Activated CD4-positive, alpha-beta memory T cell treated with anti-CD3 and anti-CD28 coated beads, Interleukin-2, amount 10 ng/mL, durations not matched to agents 7 days and 5 days (primary cell): ENCODE results near the gene SSTR5. TPM values are rescaled to one million over a fixed set of nuclear protein-coding genes. Genes with fewer than 3 reads are reported as not detected.
A peak's percentile ranks its signal among the peaks of the same experiment; 100 is the strongest.

ENCODE experiments used
- CTCF ChIA-PET: fragments of 350-600 bp; sonication (Branson Sonifier 250); formaldehyde crosslinking; loops from one replicate; lab custom pipeline; 2021; ENCODE audit warnings: antibody characterized with exemption, inconsistent platforms; lab: Charles Lee
- POLR2A ChIA-PET: fragments of 350-600 bp; sonication (Branson Sonifier 250); formaldehyde crosslinking; loops from one replicate; lab custom pipeline; 2021; ENCODE audit warnings: antibody characterized with exemption; lab: Charles Lee
- DNase-seq: peaks from one replicate; pipeline ENCODE4 v3.0.0-alpha.2; 2020
- H3K27ac Mint-ChIP-seq: one replicate; pipeline ENCODE4 v1.8.0; 2021; ENCODE audit warnings: mild to moderate bottlenecking, mixed read lengths
- H3K27me3 Mint-ChIP-seq: one replicate; pipeline ENCODE4 v1.8.0; 2021; ENCODE audit warnings: mixed read lengths
- H3K36me3 Mint-ChIP-seq: one replicate; pipeline ENCODE4 v1.8.0; 2021; ENCODE audit warnings: low read depth, mixed read lengths
- H3K4me1 Mint-ChIP-seq: one replicate; pipeline ENCODE4 v1.8.0; 2021; ENCODE audit warnings: mixed read lengths
- H3K4me3 Mint-ChIP-seq: one replicate; pipeline ENCODE4 v1.8.0; 2021; ENCODE audit warnings: mild to moderate bottlenecking, mixed read lengths
- H3K9me3 Mint-ChIP-seq: one replicate; pipeline ENCODE4 v1.8.0; 2021; ENCODE audit warnings: mixed read lengths
- total RNA-seq, 2 experiments: library from RNA; stranded (reverse); gene quantifications; one replicate each; pipeline ENCODE4 v1.2.3, GENCODE V29; 2021

Gene SSTR5
- total RNA-seq, 2 experiments from 2014 or later, result not detected

- no peaks in the 10 kb centered on the region for H3K9me3 Mint-ChIP-seq
- ChIA-PET POLR2A (no interaction called here), CTCF (no interaction called here)
- H3K4me1 Mint-ChIP-seq, result no peaks in the 10 kb centered on the region
- H3K4me3 Mint-ChIP-seq, result no peak overlapping the region
- H3K27ac Mint-ChIP-seq, result no peak overlapping the region
- H3K36me3 Mint-ChIP-seq, result no peaks in the 10 kb centered on the region
- peak; percentile 24 for DNase-seq
- H3K27me3 Mint-ChIP-seq, result no peaks in the 10 kb centered on the region
These were observed 33.5 kb downstream of the SSTR5 start for GRCh38 chr16:1105888-1106620.

GRCh38 chr16:1106659-1107058 lies 34.1 kb downstream of the SSTR5 start:
- Mint-ChIP-seq H3K4me1 (no peaks in the 10 kb centered on the region), H3K9me3 (no peaks in the 10 kb centered on the region), H3K4me3 (no peak overlapping the region), H3K27me3 (no peaks in the 10 kb centered on the region), H3K27ac (no peak overlapping the region), H3K36me3 (no peaks in the 10 kb centered on the region)
- no peak for DNase-seq
- POLR2A ChIA-PET, result no interaction called here
- CTCF ChIA-PET, result no interaction called here

- Mint-ChIP-seq H3K36me3 (no peaks in the 10 kb centered on the region), H3K27ac (no peak overlapping the region), H3K27me3 (no peaks in the 10 kb centered on the region), H3K4me1 (no peaks in the 10 kb centered on the region), H3K4me3 (no peak overlapping the region), H3K9me3 (no peaks in the 10 kb centered on the region)
- POLR2A ChIA-PET, result no interaction called here
- no peak for DNase-seq
- CTCF ChIA-PET, result no interaction called here
These were observed 34.6 kb downstream of the SSTR5 start for GRCh38 chr16:1107141-1107540.

GRCh38 chr16:1107731-1108130 lies 35.2 kb downstream of the SSTR5 start:
- Mint-ChIP-seq H3K4me1 (no peaks in the 10 kb centered on the region), H3K27me3 (no peaks in the 10 kb centered on the region), H3K36me3 (no peaks in the 10 kb centered on the region), H3K27ac (no peak overlapping the region), H3K4me3 (no peak overlapping the region), H3K9me3 (no peaks in the 10 kb centered on the region)
- ChIA-PET POLR2A (no interaction called here), CTCF (no interaction called here)
- DNase-seq, result no peak

GRCh38 chr16:1108299-1109252 lies 36.0 kb downstream of the SSTR5 start:
- no peaks in the 10 kb centered on the region for H3K27me3 Mint-ChIP-seq
- no peaks in the 10 kb centered on the region for H3K36me3 Mint-ChIP-seq
- POLR2A ChIA-PET, result no interaction called here
- CTCF ChIA-PET, result no interaction called here
- H3K9me3 Mint-ChIP-seq, result no peaks in the 10 kb centered on the region
- no peak overlapping the region for H3K27ac Mint-ChIP-seq
- no peaks in the 10 kb centered on the region for H3K4me1 Mint-ChIP-seq
- no peak for DNase-seq
- H3K4me3 Mint-ChIP-seq, result no peak overlapping the region

- ChIA-PET POLR2A (no interaction called here), CTCF (no interaction called here)
- Mint-ChIP-seq H3K9me3 (no peaks in the 10 kb centered on the region), H3K27ac (no peak overlapping the region), H3K4me3 (no peak overlapping the region), H3K36me3 (no peaks in the 10 kb centered on the region), H3K4me1 (no peaks in the 10 kb centered on the region), H3K27me3 (no peaks in the 10 kb centered on the region)
- DNase-seq, result no peak
These were observed 37.1 kb downstream of the SSTR5 start for GRCh38 chr16:1109648-1110047.

- Mint-ChIP-seq H3K27me3 (no peaks in the 10 kb centered on the region), H3K36me3 (no peaks in the 10 kb centered on the region), H3K9me3 (no peaks in the 10 kb centered on the region), H3K4me3 (no peak overlapping the region), H3K4me1 (no peaks in the 10 kb centered on the region), H3K27ac (no peak overlapping the region)
- CTCF ChIA-PET, result no interaction called here
- no peak for DNase-seq
- POLR2A ChIA-PET, result no interaction called here
These were observed 40.1 kb downstream of the SSTR5 start for GRCh38 chr16:1112506-1113184.

GRCh38 chr16:1113489-1113888 lies 40.9 kb downstream of the SSTR5 start:
- Mint-ChIP-seq H3K27me3 (no peaks in the 10 kb centered on the region), H3K4me1 (no peaks in the 10 kb centered on the region), H3K4me3 (no peak overlapping the region), H3K36me3 (no peaks in the 10 kb centered on the region), H3K27ac (no peak overlapping the region), H3K9me3 (no peaks in the 10 kb centered on the region)
- POLR2A ChIA-PET, result no interaction called here
- CTCF ChIA-PET, result no interaction called here
- no peak for DNase-seq

- Mint-ChIP-seq H3K4me3 (no peak overlapping the region), H3K9me3 (no peaks in the 10 kb centered on the region), H3K27ac (no peak overlapping the region), H3K36me3 (no peaks in the 10 kb centered on the region), H3K27me3 (no peaks in the 10 kb centered on the region), H3K4me1 (no peaks in the 10 kb centered on the region)
- DNase-seq, result no peak
- ChIA-PET CTCF (no interaction called here), POLR2A (no interaction called here)
These were observed 41.5 kb downstream of the SSTR5 start for GRCh38 chr16:1113889-1114526.

GRCh38 chr16:1116693-1117077 lies 44.1 kb downstream of the SSTR5 start:
- DNase-seq, result no peak
- Mint-ChIP-seq H3K9me3 (no peaks in the 10 kb centered on the region), H3K4me1 (no peaks in the 10 kb centered on the region), H3K4me3 (no peak overlapping the region), H3K36me3 (no peaks in the 10 kb centered on the region), H3K27ac (no peak overlapping the region), H3K27me3 (no peaks in the 10 kb centered on the region)
- ChIA-PET CTCF (interaction anchor here (0.5 kb wide), 1 partner anchor 1204 kb away, joined by 3 read pairs; no protein-coding TSS in a partner anchor), POLR2A (no interaction called here)

GRCh38 chr16:1117176-1117900 lies 44.8 kb downstream of the SSTR5 start:
- Mint-ChIP-seq H3K27me3 (no peaks in the 10 kb centered on the region), H3K4me1 (no peaks in the 10 kb centered on the region), H3K4me3 (no peak overlapping the region), H3K27ac (no peak overlapping the region), H3K9me3 (no peaks in the 10 kb centered on the region), H3K36me3 (no peaks in the 10 kb centered on the region)
- ChIA-PET POLR2A (no interaction called here), CTCF (no interaction called here)
- no peak for DNase-seq

GRCh38 chr16:1117926-1118325 lies 45.4 kb downstream of the SSTR5 start:
- no peaks in the 10 kb centered on the region for H3K36me3 Mint-ChIP-seq
- H3K4me3 Mint-ChIP-seq, result no peak overlapping the region
- H3K27ac Mint-ChIP-seq, result no peak overlapping the region
- CTCF ChIA-PET, result no interaction called here
- no peaks in the 10 kb centered on the region for H3K27me3 Mint-ChIP-seq
- no peak for DNase-seq
- POLR2A ChIA-PET, result no interaction called here
- no peaks in the 10 kb centered on the region for H3K9me3 Mint-ChIP-seq
- H3K4me1 Mint-ChIP-seq, result no peaks in the 10 kb centered on the region
